CD8-positive, alpha-beta memory T cell (primary cell): ENCODE measurements around the gene BTRC. TPM values are rescaled to one million over a fixed set of nuclear protein-coding genes. Genes with fewer than 3 reads are reported as not detected.
"Not testable (repeated sequence)": the region's sequence is repeated elsewhere in the genome, so short reads cannot be mapped to it uniquely, and the experiment has no call there.

Experiments used
- CTCF ChIA-PET: fragments of 350-600 bp; sonication (Branson Sonifier 250); formaldehyde crosslinking; loops from one replicate; lab custom pipeline; 2021; ENCODE audit warnings: antibody characterized with exemption; lab: Charles Lee
- POLR2A ChIA-PET: fragments of 350-600 bp; sonication (Branson Sonifier 250); formaldehyde crosslinking; loops from one replicate; lab custom pipeline; 2021; ENCODE audit warnings: antibody characterized with exemption; lab: Charles Lee
- DNase-seq, 5 donors: peaks; one replicate each; pipeline versions ENCODE4 v3.0.0 to v3.0.0-alpha.2; 2020 to 2022; ENCODE audit warnings: mixed read lengths in 1 of 5
- H3K27ac ChIP-seq: one replicate; pipeline ENCODE4 v1.7.0; 2013; ENCODE audit warnings: low read depth, mild to moderate bottlenecking, low read length, moderate library complexity
- H3K27me3 ChIP-seq: 2 replicates; pipeline ENCODE4 v1.7.0; 2013; ENCODE audit warnings: low read length, mild to moderate bottlenecking; ENCODE audit not compliant: insufficient read depth, poor library complexity, severe bottlenecking
- H3K36me3 ChIP-seq: 2 replicates; pipeline ENCODE4 v1.7.0; 2013; ENCODE audit warnings: mild to moderate bottlenecking, low read length, moderate library complexity; ENCODE audit not compliant: insufficient read depth
- H3K4me1 ChIP-seq: 2 replicates; pipeline ENCODE4 v1.7.0; 2013; ENCODE audit warnings: mild to moderate bottlenecking, low read length, moderate library complexity; ENCODE audit not compliant: insufficient read depth
- H3K4me3 ChIP-seq: 2 replicates; pipeline ENCODE4 v1.7.0; 2013; ENCODE audit warnings: mild to moderate bottlenecking, low read length
- H3K9me3 ChIP-seq: 2 replicates; pipeline ENCODE4 v1.7.0; 2013; ENCODE audit warnings: mild to moderate bottlenecking, low read length
- H3K27ac Mint-ChIP-seq, 8 donors: one replicate each; pipeline ENCODE4 v1.8.0; 2020 to 2021; ENCODE audit warnings: mixed read lengths in 8 of 8, mild to moderate bottlenecking in 6 of 8, inconsistent platforms in 3 of 8, moderate library complexity in 3 of 8
- H3K27me3 Mint-ChIP-seq, 2 donors: one replicate each; pipeline ENCODE4 v1.8.0; 2020 to 2021; ENCODE audit warnings: mixed read lengths in 2 of 2, mild to moderate bottlenecking in 1 of 2, moderate library complexity in 1 of 2
- H3K36me3 Mint-ChIP-seq, 3 donors: one replicate each; pipeline ENCODE4 v1.8.0; 2020 to 2021; ENCODE audit warnings: mixed read lengths in 3 of 3, inconsistent platforms in 1 of 3, mild to moderate bottlenecking in 1 of 3
- H3K4me1 Mint-ChIP-seq, 3 donors: one replicate each; pipeline ENCODE4 v1.8.0; 2020 to 2021; ENCODE audit warnings: mixed read lengths in 3 of 3, inconsistent platforms in 1 of 3, mild to moderate bottlenecking in 1 of 3
- H3K4me3 Mint-ChIP-seq, 7 donors: one replicate each; pipeline ENCODE4 v1.8.0; 2020 to 2021; ENCODE audit warnings: mixed read lengths in 7 of 7, mild to moderate bottlenecking in 6 of 7, moderate library complexity in 4 of 7, inconsistent platforms in 2 of 7
- H3K9me3 Mint-ChIP-seq, 5 donors: one replicate each; pipeline ENCODE4 v1.8.0; 2020 to 2022; ENCODE audit warnings: mixed read lengths in 5 of 5, mild to moderate bottlenecking in 3 of 5, moderate library complexity in 2 of 5, inconsistent platforms in 1 of 5
- polyA plus RNA-seq: library from polyadenylated mRNA; unstranded; fragments of 300-500 nt; fragmentation: Illumina TruSeq; gene quantifications from one replicate; pipeline ENCODE4 v1.2.3, GENCODE V29; 2021
- total RNA-seq, 2 experiments: library from RNA; stranded (reverse); gene quantifications; one replicate each; pipeline ENCODE4 v1.2.3, GENCODE V29; 2021

Gene BTRC
- total and polyA plus RNA-seq, 3 experiments from 2014 or later = 7.1 to 21.3 (median 19.3) TPM

DNA sequence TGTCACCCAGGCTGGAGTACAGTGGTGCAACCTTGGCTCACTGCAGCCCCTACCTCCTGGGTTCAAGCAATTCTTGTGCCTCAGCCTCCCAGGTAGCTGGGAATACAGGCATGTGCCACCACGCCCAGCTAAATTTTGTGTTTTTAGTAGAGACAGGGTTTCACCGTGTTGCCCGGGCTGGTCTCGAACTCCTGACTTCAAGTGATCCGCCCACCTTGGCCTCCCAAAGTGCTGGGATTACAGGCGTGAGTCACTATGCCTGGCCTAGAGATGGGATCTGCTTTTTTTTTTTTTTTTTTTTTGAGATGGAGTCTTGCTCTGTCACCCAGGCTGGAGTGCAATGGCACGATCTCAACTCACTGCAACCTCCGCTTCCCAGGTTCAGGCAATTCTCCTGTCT, 6.1 kb downstream of the BTRC start:
- H3K27me3 Mint-ChIP-seq, DNase-seq, POLR2A ChIA-PET, H3K9me3 ChIP-seq, H3K36me3 ChIP-seq, H3K4me3 Mint-ChIP-seq, H3K9me3 Mint-ChIP-seq, H3K4me1 ChIP-seq, H3K27ac Mint-ChIP-seq, H3K27me3 ChIP-seq, H3K4me3 ChIP-seq, H3K27ac ChIP-seq: not testable (repeated sequence)
- Mint-ChIP-seq H3K4me1 (peaks cover 25 to 43% (median 38%) of the 10 kb centered on the region in 3 donors), H3K36me3 (peaks cover 0 to 13% (median 1%) of the 10 kb centered on the region in 3 donors)
- CTCF ChIA-PET = interaction anchor here (1.9 kb wide), 1 partner anchor 107 kb away, joined by 5 read pairs; no protein-coding TSS in a partner anchor

DNA sequence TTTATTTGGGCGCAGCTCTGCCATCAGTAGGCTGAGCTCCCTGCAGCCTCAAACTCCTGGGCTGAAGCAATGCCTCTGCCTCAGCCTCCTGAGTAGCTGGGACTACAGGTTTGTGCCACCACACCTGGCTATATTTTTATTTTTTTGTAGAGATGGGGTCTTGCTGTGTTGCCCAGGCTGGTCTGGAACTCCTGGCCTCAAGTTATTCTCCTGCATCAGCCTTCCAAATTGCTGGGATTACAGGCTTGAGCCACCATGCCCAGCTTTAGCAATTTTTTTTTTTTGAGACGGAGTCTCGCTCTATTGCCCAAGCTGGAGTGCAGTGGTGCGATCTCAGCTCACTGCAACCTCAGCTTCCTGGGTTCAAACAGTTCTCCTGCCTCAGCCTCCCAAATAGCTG, 6.9 kb downstream of the BTRC start:
- H3K4me3 Mint-ChIP-seq = not testable (repeated sequence)

DNA sequence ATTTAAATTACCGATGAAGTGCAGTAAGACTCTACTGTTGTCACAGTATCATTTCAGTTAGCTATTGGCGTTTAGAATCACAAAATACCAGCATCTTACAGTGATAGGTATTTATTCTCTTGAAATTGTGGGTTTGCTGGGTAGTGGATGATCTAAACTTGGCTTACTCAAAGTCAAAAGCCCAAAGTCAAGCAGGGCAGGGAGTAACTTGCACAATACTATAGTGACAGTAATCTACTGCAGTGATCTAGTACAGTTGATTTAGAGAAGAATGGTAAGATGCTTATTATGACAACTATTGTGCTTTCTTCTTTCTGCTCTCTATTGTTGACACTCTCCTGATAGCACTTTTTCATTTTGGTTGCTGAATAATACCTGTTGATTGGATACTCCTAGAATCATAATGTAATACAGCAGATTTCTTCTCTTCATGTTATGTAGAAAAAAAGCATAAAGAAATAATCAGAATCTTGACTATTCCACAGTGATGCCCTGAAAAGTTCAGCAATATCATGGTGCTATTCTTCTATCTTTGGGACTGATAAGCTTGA, 10.0 kb downstream of the BTRC start:
- CTCF ChIA-PET = no interaction called here
- Histone ChIP-seq H3K4me3 (no peak overlapping the region), H3K36me3 (no peaks in the 10 kb centered on the region), H3K27ac (no peak overlapping the region), H3K27me3 (no peaks in the 10 kb centered on the region), H3K4me1 (no peaks in the 10 kb centered on the region), H3K9me3 (no peaks in the 10 kb centered on the region)
- no peak for DNase-seq
- Mint-ChIP-seq H3K4me1 (peaks cover 25 to 41% (median 31%) of the 10 kb centered on the region in 3 donors), H3K36me3 (peaks cover 0 to 20% (median 4%) of the 10 kb centered on the region in 3 donors), H3K27ac (peak overlapping the region in 2 of 8 donors; percentile 7 to 47), H3K27me3 (no peaks in the 10 kb centered on the region), H3K4me3 (no peak overlapping the region), H3K9me3 (no peaks in the 10 kb centered on the region)
- POLR2A ChIA-PET = no interaction called here

More for the DNA sequence above, 6.9 kb downstream of the BTRC start:
- H3K4me1 ChIP-seq, H3K9me3 Mint-ChIP-seq, H3K27me3 ChIP-seq, H3K27me3 Mint-ChIP-seq, H3K36me3 ChIP-seq, H3K9me3 ChIP-seq, H3K27ac ChIP-seq, DNase-seq, H3K4me3 ChIP-seq, POLR2A ChIA-PET: not testable (repeated sequence)
- peak overlapping the region in 1 of 8 donors; percentile 66 for H3K27ac Mint-ChIP-seq
- H3K4me1 Mint-ChIP-seq = peaks cover 20 to 39% (median 32%) of the 10 kb centered on the region in 3 donors
- CTCF ChIA-PET = interaction anchor here (1.9 kb wide), 1 partner anchor 106 kb away, joined by 5 read pairs; no protein-coding TSS in a partner anchor
- peaks cover 0 to 14% (median 2%) of the 10 kb centered on the region in 3 donors for H3K36me3 Mint-ChIP-seq

- peaks cover 30 to 39% (median 38%) of the 10 kb centered on the region in 3 donors for H3K4me1 Mint-ChIP-seq
- Histone ChIP-seq H3K4me3 (no peak overlapping the region), H3K36me3 (no peaks in the 10 kb centered on the region), H3K27ac (no peak overlapping the region), H3K4me1 (no peaks in the 10 kb centered on the region), H3K9me3 (no peaks in the 10 kb centered on the region), H3K27me3 (no peaks in the 10 kb centered on the region)
- CTCF ChIA-PET = no interaction called here
- H3K36me3 Mint-ChIP-seq = peaks cover 0 to 27% (median 4%) of the 10 kb centered on the region in 3 donors
- no peak overlapping the region for H3K27ac Mint-ChIP-seq
- H3K9me3 Mint-ChIP-seq = no peaks in the 10 kb centered on the region
- H3K4me3 Mint-ChIP-seq = no peak overlapping the region
- DNase-seq = no peak
- POLR2A ChIA-PET = no interaction called here
- H3K27me3 Mint-ChIP-seq = no peaks in the 10 kb centered on the region
Measured at GRCh38 chr10:101364721-101365120, 10.8 kb downstream of the BTRC start.

DNA sequence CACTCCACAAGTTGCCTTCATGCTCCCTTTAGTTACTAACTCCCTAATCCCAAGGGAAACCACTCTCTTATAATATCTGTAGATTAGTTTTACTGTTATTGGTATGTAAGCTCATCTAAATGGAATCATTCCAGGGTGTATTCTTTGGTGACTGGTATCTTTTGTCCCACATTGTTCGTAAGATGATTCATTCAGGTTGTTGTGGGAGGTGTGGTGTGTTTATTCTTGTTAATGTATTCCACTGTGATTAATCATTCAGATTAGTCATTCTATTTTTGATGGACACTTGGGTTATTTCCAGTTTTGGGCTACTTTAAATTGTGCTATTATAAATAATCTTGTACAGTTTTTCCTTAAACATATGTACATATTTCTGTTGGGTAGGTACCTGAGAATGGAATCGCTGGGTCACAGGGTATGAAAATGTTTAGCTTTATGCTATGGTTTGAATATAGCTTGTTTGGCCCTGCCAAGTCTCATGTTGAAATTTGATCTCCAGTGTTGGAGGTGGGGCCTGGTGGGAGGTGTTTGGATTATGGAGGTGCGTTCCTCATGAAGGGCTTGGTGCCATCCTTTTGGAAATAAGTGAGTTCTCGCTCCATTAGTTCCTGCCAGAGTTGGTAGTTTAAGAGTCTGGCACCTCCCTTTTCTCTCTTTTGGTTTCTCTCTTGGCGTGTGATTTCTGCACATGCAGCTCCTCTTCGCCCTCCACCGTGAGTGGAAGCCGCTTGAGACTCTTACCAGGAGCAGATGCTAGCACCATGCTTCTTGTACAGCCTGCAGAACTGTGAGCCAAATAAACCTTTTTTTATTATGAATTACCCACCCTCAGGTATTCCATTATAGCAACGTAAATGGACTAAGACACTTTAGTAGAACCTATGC, 13.8 kb downstream of the BTRC start:
- Histone ChIP-seq H3K9me3 (no peaks in the 10 kb centered on the region), H3K27ac (no peak overlapping the region), H3K27me3 (no peaks in the 10 kb centered on the region), H3K4me1 (no peaks in the 10 kb centered on the region), H3K36me3 (no peaks in the 10 kb centered on the region), H3K4me3 (no peak overlapping the region)
- Mint-ChIP-seq H3K9me3 (no peaks in the 10 kb centered on the region), H3K36me3 (peaks cover 0 to 35% (median 7%) of the 10 kb centered on the region in 3 donors), H3K4me1 (peaks cover 27 to 42% (median 33%) of the 10 kb centered on the region in 3 donors), H3K4me3 (no peak overlapping the region), H3K27ac (peak overlapping the region in 1 of 8 donors; percentile 47), H3K27me3 (no peaks in the 10 kb centered on the region)
- DNase-seq = no peak
- ChIA-PET POLR2A (no interaction called here), CTCF (no interaction called here)

GRCh38 chr10:101373063-101373462, 19.1 kb downstream of the BTRC start:
- H3K36me3 ChIP-seq = no peaks in the 10 kb centered on the region
- no peak overlapping the region for H3K27ac ChIP-seq
- Mint-ChIP-seq H3K9me3 (peaks cover 0 to 2% (median 0%) of the 10 kb centered on the region in 5 donors), H3K27ac (peak overlapping the region in 1 of 8 donors; percentile 56), H3K4me1 (peaks cover 14 to 42% (median 26%) of the 10 kb centered on the region in 3 donors), H3K27me3 (peaks cover 0 to 1% of the 10 kb centered on the region in 2 donors), H3K36me3 (peaks cover 7 to 42% (median 8%) of the 10 kb centered on the region in 3 donors), H3K4me3 (no peak overlapping the region)
- no peaks in the 10 kb centered on the region for H3K4me1 ChIP-seq
- H3K4me3 ChIP-seq = no peak overlapping the region
- DNase-seq = no peak
- CTCF ChIA-PET = no interaction called here
- H3K9me3 ChIP-seq = no peaks in the 10 kb centered on the region
- POLR2A ChIA-PET = no interaction called here
- H3K27me3 ChIP-seq = no peaks in the 10 kb centered on the region

GRCh38 chr10:101373993-101374392, 20.0 kb downstream of the BTRC start:
- H3K4me3 Mint-ChIP-seq, H3K4me3 ChIP-seq, H3K27ac ChIP-seq, CTCF ChIA-PET, H3K27me3 Mint-ChIP-seq, DNase-seq, H3K9me3 ChIP-seq, H3K27me3 ChIP-seq, H3K9me3 Mint-ChIP-seq, H3K4me1 ChIP-seq, H3K27ac Mint-ChIP-seq, H3K36me3 ChIP-seq: not testable (repeated sequence)
- POLR2A ChIA-PET = interaction anchor here (0.5 kb wide), 1 partner anchor 13 kb away, joined by 3 read pairs; no protein-coding TSS in a partner anchor
- Mint-ChIP-seq H3K4me1 (peaks cover 13 to 39% (median 25%) of the 10 kb centered on the region in 3 donors), H3K36me3 (peaks cover 7 to 36% (median 8%) of the 10 kb centered on the region in 3 donors)

DNA sequence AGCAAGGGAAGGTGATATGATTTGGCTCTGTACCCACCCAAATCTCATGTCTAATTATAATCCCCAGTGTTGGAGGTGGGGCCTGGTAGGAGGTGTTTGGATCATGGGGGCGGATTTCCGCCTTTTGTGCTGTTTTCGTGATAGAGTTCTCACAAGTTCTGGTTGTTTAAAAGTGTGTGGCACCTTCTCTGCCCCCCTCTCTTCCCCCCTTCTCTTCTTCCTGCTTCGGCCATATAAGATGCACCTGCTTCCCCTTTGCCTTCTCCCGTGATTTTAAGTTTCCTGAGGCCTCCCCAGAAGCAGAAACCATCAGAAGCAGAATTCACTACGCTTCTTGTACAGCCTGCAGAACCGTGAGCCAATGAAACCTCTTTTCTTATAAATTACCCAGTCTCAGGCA, 21.1 kb downstream of the BTRC start:
- H3K27me3 ChIP-seq = no peaks in the 10 kb centered on the region
- CTCF ChIA-PET = no interaction called here
- H3K4me1 ChIP-seq = no peaks in the 10 kb centered on the region
- peak overlapping the region in 1 of 8 donors; percentile 20 for H3K27ac Mint-ChIP-seq
- DNase-seq = no peak
- H3K4me3 ChIP-seq = no peak overlapping the region
- H3K4me3 Mint-ChIP-seq = no peak overlapping the region
- peaks cover 7 to 27% (median 8%) of the 10 kb centered on the region in 3 donors for H3K36me3 Mint-ChIP-seq
- peaks cover 13 to 33% (median 22%) of the 10 kb centered on the region in 3 donors for H3K4me1 Mint-ChIP-seq
- POLR2A ChIA-PET = no interaction called here
- H3K27ac ChIP-seq = no peak overlapping the region
- peaks cover 0 to 1% of the 10 kb centered on the region in 2 donors for H3K27me3 Mint-ChIP-seq
- no peaks in the 10 kb centered on the region for H3K36me3 ChIP-seq
- H3K9me3 Mint-ChIP-seq = peaks cover 0 to 2% (median 0%) of the 10 kb centered on the region in 5 donors
- H3K9me3 ChIP-seq = no peaks in the 10 kb centered on the region
